CD4-positive, alpha-beta T cell (primary cell): ENCODE data around the gene KMT5B. TPM values are rescaled to one million over a fixed set of nuclear protein-coding genes. Genes with fewer than 3 reads are reported as not detected.

Source experiments
- ATAC-seq: fragments of 200-7000 bp; cut with Tn5 transposase; one replicate; pipeline ENCODE4 v1.10.0; 2022; ENCODE audit warnings: mild to moderate bottlenecking; ENCODE audit not compliant: poor library complexity
- CTCF ChIA-PET: fragments of 350-600 bp; sonication (Branson Sonifier 250); formaldehyde crosslinking; loops from one replicate; lab custom pipeline; 2021; ENCODE audit warnings: antibody characterized with exemption, inconsistent platforms; lab: Charles Lee
- POLR2A ChIA-PET: fragments of 350-600 bp; sonication (Branson Sonifier 250); formaldehyde crosslinking; loops from one replicate; lab custom pipeline; 2021; ENCODE audit warnings: antibody characterized with exemption, inconsistent platforms; lab: Charles Lee
- DNase-seq, 14 experiments: peaks; one replicate each; pipeline ENCODE4 v3.0.0-alpha.2; 2013 to 2020; ENCODE audit warnings: mixed read lengths in 2 of 14
- H3K27ac ChIP-seq, 2 donors: one replicate each; pipeline versions ENCODE4 v1.5.1 to v1.7.0; 2013; ENCODE audit warnings: low read length in 2 of 2, low read depth in 1 of 2, mild to moderate bottlenecking in 1 of 2
- H3K27me3 ChIP-seq, 2 experiments: 1 replicate in 1 of 2; 2 replicates in 1 of 2; pipeline versions ENCODE4 v1.6.1 to v1.7.0; 2013; ENCODE audit warnings: low read length in 2 of 2, control low read depth in 1 of 2, mild to moderate bottlenecking in 1 of 2, moderate library complexity in 1 of 2; ENCODE audit not compliant: insufficient read depth in 2 of 2, control insufficient read depth in 1 of 2
- H3K36me3 ChIP-seq: one replicate; pipeline ENCODE4 v1.6.1; 2013; ENCODE audit warnings: low read length, control low read depth; ENCODE audit not compliant: insufficient read depth
- H3K4me1 ChIP-seq: one replicate; pipeline ENCODE4 v1.6.1; 2013; ENCODE audit warnings: low read length, control low read depth; ENCODE audit not compliant: insufficient read depth
- H3K4me3 ChIP-seq: one replicate; pipeline ENCODE4 v1.5.1; 2013; ENCODE audit warnings: mild to moderate bottlenecking, low read length, moderate library complexity
- H3K9me3 ChIP-seq, 2 experiments: 1 replicate in 1 of 2; 2 replicates in 1 of 2; pipeline versions ENCODE4 v1.6.1 to v1.7.0; 2013; ENCODE audit warnings: low read length in 2 of 2, mild to moderate bottlenecking in 2 of 2, control low read depth in 1 of 2, moderate library complexity in 1 of 2; ENCODE audit not compliant: control insufficient read depth in 1 of 2, insufficient read depth in 1 of 2
- H3K27ac Mint-ChIP-seq: one replicate; pipeline ENCODE4 v1.8.0; 2020; ENCODE audit warnings: mixed read lengths
- H3K27me3 Mint-ChIP-seq: one replicate; pipeline ENCODE4 v1.8.0; 2021; ENCODE audit warnings: mixed read lengths
- H3K36me3 Mint-ChIP-seq: one replicate; pipeline ENCODE4 v1.8.0; 2021; ENCODE audit warnings: low read depth, mixed read lengths
- H3K4me1 Mint-ChIP-seq: one replicate; pipeline ENCODE4 v1.8.0; 2021; ENCODE audit warnings: low read depth, mixed read lengths
- H3K4me3 Mint-ChIP-seq: one replicate; pipeline ENCODE4 v1.8.0; 2020; ENCODE audit warnings: mild to moderate bottlenecking, mixed read lengths
- H3K9me3 Mint-ChIP-seq: one replicate; pipeline ENCODE4 v1.8.0; 2020; ENCODE audit warnings: mixed read lengths
- intact Hi-C, 2 experiments: fragments of 100-400 bp; cut with DNase I in 1 of 2; cut with micrococcal nuclease in 1 of 2; formaldehyde crosslinking; loops; one replicate each; pipeline versions ENCODE4 v1.15.1 to v1.9.0; 2023 to 2025; cut with DNase I, micrococcal nuclease
- total RNA-seq, 174 experiments: library from RNA in 2 of 174; stranded (reverse) in 2 of 174; gene quantifications; one replicate each; pipeline ENCODE4 v1.2.3 and lab custom pipeline; 2021 to 2026
- TF ChIP-seq, protein P1 (sequence below): fragments of 200-600 bp; IDR thresholded peaks from one replicate; pipeline ENCODE4 v1.8.0; 2022; ENCODE audit warnings: antibody characterized with exemption, mild to moderate bottlenecking

The KMT5B gene
- total RNA-seq, 2 experiments from 2014 or later = 22.5 to 23.3 TPM

DNA sequence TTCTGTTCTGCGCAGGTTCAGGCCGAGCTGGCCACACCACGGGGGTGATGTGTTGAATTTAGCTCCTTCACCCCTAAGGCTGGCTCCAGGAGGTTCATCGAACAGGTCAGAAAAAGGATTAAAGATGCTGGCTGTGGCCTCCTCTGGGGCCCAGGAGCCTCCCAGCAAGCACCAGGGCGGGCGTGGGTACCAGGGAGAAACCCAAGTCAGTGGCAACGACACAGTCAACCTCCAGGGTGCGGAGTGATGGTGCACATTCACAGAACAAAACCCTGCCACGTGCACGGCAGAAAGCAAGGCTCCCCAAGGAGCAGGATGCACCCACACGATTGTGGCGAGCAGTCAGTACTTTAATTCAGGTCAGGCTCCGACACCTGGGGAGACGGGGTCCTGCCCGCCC, 47.9 kb upstream of the KMT5B start:
- Histone ChIP-seq H3K4me3 (no peak overlapping the region), H3K27me3 (no peaks in the 10 kb centered on the region), H3K4me1 (peaks cover 14% of the 10 kb centered on the region), H3K27ac (no peak overlapping the region), H3K36me3 (peaks cover 35% of the 10 kb centered on the region), H3K9me3 (no peaks in the 10 kb centered on the region)
- intact Hi-C loops = no loop called here
- no peak for DNase-seq
- CTCF ChIA-PET = interaction anchor here (1.5 kb wide), 1 partner anchor 36 kb away, joined by 6 read pairs; no protein-coding TSS in a partner anchor
- no peak for ATAC-seq
- Mint-ChIP-seq H3K27ac (no peak overlapping the region), H3K4me3 (no peak overlapping the region), H3K36me3 (peaks cover 40% of the 10 kb centered on the region), H3K4me1 (peaks cover 5% of the 10 kb centered on the region), H3K27me3 (no peaks in the 10 kb centered on the region), H3K9me3 (no peaks in the 10 kb centered on the region)
- TF ChIP-seq, protein P1, sequence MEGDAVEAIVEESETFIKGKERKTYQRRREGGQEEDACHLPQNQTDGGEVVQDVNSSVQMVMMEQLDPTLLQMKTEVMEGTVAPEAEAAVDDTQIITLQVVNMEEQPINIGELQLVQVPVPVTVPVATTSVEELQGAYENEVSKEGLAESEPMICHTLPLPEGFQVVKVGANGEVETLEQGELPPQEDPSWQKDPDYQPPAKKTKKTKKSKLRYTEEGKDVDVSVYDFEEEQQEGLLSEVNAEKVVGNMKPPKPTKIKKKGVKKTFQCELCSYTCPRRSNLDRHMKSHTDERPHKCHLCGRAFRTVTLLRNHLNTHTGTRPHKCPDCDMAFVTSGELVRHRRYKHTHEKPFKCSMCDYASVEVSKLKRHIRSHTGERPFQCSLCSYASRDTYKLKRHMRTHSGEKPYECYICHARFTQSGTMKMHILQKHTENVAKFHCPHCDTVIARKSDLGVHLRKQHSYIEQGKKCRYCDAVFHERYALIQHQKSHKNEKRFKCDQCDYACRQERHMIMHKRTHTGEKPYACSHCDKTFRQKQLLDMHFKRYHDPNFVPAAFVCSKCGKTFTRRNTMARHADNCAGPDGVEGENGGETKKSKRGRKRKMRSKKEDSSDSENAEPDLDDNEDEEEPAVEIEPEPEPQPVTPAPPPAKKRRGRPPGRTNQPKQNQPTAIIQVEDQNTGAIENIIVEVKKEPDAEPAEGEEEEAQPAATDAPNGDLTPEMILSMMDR = no peak
- POLR2A ChIA-PET = no interaction called here

DNA sequence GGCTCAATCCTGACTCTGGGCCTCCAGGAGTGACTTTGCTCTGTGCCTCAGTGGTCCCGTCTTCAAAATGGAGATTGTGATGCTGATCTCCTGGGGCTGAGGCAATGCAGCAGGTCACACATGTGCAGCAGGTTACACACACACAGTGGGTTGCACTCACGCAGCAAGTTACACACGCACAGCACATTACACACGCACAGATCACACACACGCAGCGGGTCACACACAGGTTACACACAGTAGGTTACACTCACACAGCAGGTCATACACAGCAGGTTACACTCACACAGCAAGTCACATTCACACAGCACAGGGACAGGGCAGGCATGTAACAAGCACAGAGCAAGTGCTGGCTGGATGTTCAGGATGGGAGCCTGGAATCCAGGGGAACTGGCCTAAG, 47.4 kb upstream of the KMT5B start:
- H3K4me3 Mint-ChIP-seq = no peak overlapping the region
- no peaks in the 10 kb centered on the region for H3K9me3 Mint-ChIP-seq
- Histone ChIP-seq H3K27ac (no peak overlapping the region), H3K27me3 (no peaks in the 10 kb centered on the region), H3K4me1 (peaks cover 14% of the 10 kb centered on the region), H3K36me3 (peaks cover 31% of the 10 kb centered on the region), H3K9me3 (no peaks in the 10 kb centered on the region), H3K4me3 (no peak overlapping the region)
- ATAC-seq = no peak
- TF ChIP-seq, protein P1 = no peak
- peaks cover 37% of the 10 kb centered on the region for H3K36me3 Mint-ChIP-seq
- intact Hi-C loops = no loop called here
- no peaks in the 10 kb centered on the region for H3K27me3 Mint-ChIP-seq
- CTCF ChIA-PET = interaction anchor here (1.5 to 1.6 kb wide), 2 partner anchors 36 to 51 kb away, joined by 4 to 6 read pairs; no protein-coding TSS in a partner anchor
- DNase-seq = no peak
- H3K27ac Mint-ChIP-seq = no peak overlapping the region
- POLR2A ChIA-PET = interaction anchor here (1.0 to 1.4 kb wide), 2 partner anchors 11 to 37 kb away, joined by 4 read pairs; partner anchors contain the start of gene C11orf24
- peaks cover 5% of the 10 kb centered on the region for H3K4me1 Mint-ChIP-seq

DNA sequence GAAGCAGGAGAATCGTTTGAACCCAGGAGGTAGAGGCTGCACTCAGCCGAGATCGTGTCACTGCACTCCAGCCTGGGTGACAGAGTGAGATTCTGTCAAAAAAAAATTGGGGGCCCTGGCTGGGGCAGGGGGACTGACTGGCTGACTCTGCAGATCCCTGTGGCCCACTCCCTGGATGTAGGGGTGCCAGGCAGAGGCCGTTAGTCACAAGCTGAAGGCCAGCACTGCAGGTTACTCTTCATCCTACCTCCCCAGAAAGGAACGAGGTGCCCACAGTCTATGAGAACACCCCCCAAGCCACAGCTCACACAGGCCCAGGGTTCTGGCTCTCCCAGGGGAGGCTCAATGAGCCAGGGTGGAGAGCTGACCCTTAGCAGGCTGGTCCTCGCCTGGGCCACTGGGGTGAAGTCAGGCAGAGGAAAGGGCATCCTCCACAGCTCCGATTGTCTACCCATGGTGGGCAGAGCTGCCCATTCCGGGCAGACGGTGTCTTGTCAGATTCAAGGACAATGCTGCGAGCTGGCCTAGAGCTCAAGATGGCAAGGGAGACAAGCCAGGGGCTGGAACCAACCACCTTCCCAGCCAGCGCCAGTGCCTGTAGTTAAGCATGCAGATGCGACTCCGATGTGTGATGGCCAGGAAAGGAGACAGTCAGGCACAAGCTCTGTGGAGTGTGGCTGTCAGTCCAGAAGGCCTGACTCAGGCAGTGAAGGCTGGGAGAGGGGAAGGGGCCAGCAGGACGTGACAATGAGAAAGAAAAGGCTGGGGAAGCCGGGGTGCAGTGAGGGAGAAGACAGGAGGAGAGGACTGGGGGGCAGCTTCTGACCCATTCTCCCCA, 46.2 kb upstream of the KMT5B start:
- POLR2A ChIA-PET = interaction anchor here (1.0 to 1.4 kb wide), 2 partner anchors 13 to 38 kb away, joined by 4 read pairs; partner anchors contain the start of gene C11orf24
- Mint-ChIP-seq H3K27ac (no peak overlapping the region), H3K27me3 (no peaks in the 10 kb centered on the region), H3K4me1 (peaks cover 5% of the 10 kb centered on the region), H3K4me3 (no peak overlapping the region), H3K36me3 (peaks cover 26% of the 10 kb centered on the region), H3K9me3 (no peaks in the 10 kb centered on the region)
- ATAC-seq (no peak), DNase-seq (no peak)
- intact Hi-C loops = loop anchor here in 1 of 2 experiments (5.0 kb wide), 1 partner anchor 123 kb away; no protein-coding TSS in a partner anchor
- no peaks in the 10 kb centered on the region for H3K9me3 ChIP-seq
- no peaks in the 10 kb centered on the region for H3K27me3 ChIP-seq
- H3K36me3 ChIP-seq = peaks cover 30% of the 10 kb centered on the region
- CTCF ChIA-PET = interaction anchor here (1.5 to 2.6 kb wide), 3 partner anchors 37 to 50 kb away, joined by 4 to 43 read pairs (median 6); no protein-coding TSS in a partner anchor
- H3K4me3 ChIP-seq = no peak overlapping the region
- peaks cover 14% of the 10 kb centered on the region for H3K4me1 ChIP-seq
- H3K27ac ChIP-seq = no peak overlapping the region
- TF ChIP-seq, protein P1 = no peak
